OCI-LY3 (cell line): Measurements from ENCODE around the gene SPATA31C1.

ENCODE experiments used
- H2AFZ ChIP-seq: fragments of 200-600, 300-600 bp; shearing (Covaris generic); 2 replicates; pipeline ENCODE4 v1.6.0; 2014; ENCODE audit warnings: antibody characterized with exemption, low read depth, low read length
- H3K27ac ChIP-seq: fragments of 200-600, 300-600 bp; sonication (generic); 2 replicates; pipeline ENCODE4 v1.5.1; 2014; ENCODE audit warnings: mild to moderate bottlenecking, low read length, moderate library complexity, mixed read lengths
- H3K27me3 ChIP-seq: fragments of 200-600, 300-600 bp; sonication (generic); 2 replicates; pipeline ENCODE4 v1.6.1; 2014; ENCODE audit warnings: low read depth, low read length, mixed read lengths
- H3K36me3 ChIP-seq: fragments of 200-600, 300-600 bp; sonication (generic); replicated peaks from 2 replicates; pipeline ENCODE3; 2014; ENCODE audit warnings: low read depth, low read length, mixed read lengths
- H3K4me1 ChIP-seq: fragments of 300-600, 200-600 bp; sonication (generic); 2 replicates; pipeline ENCODE4 v1.6.1; 2014; ENCODE audit warnings: low read length, mixed read lengths
- H3K4me2 ChIP-seq: fragments of 200-600, 300-600 bp; sonication (generic); 2 replicates; pipeline ENCODE4 v1.6.1; 2014; ENCODE audit warnings: low read length, mixed read lengths
- H3K4me3 ChIP-seq: fragments of 300-600, 200-600 bp; sonication (generic); 2 replicates; pipeline ENCODE4 v1.5.1; 2014; ENCODE audit warnings: antibody characterized with exemption, mild to moderate bottlenecking, low read length, moderate library complexity
- H3K79me2 ChIP-seq: fragments of 300-600, 200-600 bp; shearing (Covaris generic); 2 replicates; pipeline ENCODE4 v1.6.1; 2014; ENCODE audit warnings: mild to moderate bottlenecking, low read length, mixed read lengths
- H3K9ac ChIP-seq: fragments of 300-600, 200-600 bp; shearing (Covaris generic); 2 replicates; pipeline ENCODE4 v1.6.0; 2014; ENCODE audit warnings: mild to moderate bottlenecking, low read length, moderate library complexity
- H3K9me3 ChIP-seq: fragments of 200-600, 300-600 bp; shearing (Covaris generic); 2 replicates; pipeline ENCODE4 v1.6.1; 2014; ENCODE audit warnings: low read length, mixed read lengths; ENCODE audit not compliant: insufficient read depth
- H4K20me1 ChIP-seq: fragments of 200-600, 300-600 bp; sonication (generic); 2 replicates; pipeline ENCODE4 v1.6.1; 2016; ENCODE audit warnings: low read length, mixed read lengths; ENCODE audit not compliant: insufficient read depth
- EZH2phosphoT487 ChIP-seq: fragments of 200-600 bp; shearing (Covaris generic); IDR thresholded peaks from 2 replicates; pipeline ENCODE4 v1.6.1; 2018; ENCODE audit warnings: antibody characterized with exemption, mixed run types, low read depth
- TF ChIP-seq, protein P1 (sequence below): fragments of 200-600, 300-600 bp; sonication (generic); IDR thresholded peaks from 2 replicates; pipeline ENCODE4 v1.5.1; 2014; ENCODE audit warnings: antibody characterized with exemption, low read length, low read depth

SPATA31C1 gene

DNA sequence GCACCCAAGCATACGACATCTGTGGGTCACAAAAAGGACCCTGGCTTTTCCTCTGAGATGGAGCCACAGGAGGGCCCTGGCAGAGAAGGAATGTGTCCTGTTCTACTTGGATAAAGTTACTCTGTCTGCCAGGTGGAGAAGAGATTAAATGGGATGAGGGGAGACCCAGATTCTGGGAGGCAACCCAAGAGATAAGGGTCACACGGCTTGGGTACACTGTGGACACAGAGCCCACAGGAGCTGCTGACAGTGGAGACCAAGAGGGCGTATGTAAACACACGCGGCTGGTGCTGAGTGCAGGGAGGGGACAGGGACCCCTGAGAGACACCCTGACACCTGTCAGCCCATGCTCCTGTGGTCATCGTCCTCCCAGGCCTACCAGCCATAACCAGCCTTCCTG is 50.4 kb downstream of the SPATA31C1 start:
- TF ChIP-seq, protein P1, sequence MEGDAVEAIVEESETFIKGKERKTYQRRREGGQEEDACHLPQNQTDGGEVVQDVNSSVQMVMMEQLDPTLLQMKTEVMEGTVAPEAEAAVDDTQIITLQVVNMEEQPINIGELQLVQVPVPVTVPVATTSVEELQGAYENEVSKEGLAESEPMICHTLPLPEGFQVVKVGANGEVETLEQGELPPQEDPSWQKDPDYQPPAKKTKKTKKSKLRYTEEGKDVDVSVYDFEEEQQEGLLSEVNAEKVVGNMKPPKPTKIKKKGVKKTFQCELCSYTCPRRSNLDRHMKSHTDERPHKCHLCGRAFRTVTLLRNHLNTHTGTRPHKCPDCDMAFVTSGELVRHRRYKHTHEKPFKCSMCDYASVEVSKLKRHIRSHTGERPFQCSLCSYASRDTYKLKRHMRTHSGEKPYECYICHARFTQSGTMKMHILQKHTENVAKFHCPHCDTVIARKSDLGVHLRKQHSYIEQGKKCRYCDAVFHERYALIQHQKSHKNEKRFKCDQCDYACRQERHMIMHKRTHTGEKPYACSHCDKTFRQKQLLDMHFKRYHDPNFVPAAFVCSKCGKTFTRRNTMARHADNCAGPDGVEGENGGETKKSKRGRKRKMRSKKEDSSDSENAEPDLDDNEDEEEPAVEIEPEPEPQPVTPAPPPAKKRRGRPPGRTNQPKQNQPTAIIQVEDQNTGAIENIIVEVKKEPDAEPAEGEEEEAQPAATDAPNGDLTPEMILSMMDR = no peak
- TF ChIP-seq EZH2phosphoT487 = no peak

DNA sequence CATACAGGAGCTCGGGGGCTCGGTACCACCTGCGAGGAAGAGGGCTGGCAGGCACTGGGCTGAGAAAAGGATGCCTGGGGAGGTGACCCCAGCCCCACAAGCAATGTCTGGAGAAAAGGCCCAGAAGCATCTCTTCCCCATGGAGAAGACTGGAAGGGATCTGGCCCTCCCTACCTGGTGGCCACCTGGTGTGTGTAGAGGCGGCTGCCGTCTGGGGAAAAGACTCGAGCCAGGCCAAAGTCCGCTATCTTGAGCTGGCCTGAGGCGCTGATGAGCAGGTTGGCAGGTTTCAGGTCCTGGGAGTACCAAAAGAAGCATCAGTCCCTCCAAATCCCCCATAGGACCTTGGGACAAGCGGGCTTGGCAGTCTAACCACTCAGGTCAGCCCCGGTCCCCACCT is 52.8 kb downstream of the SPATA31C1 start:
- Histone ChIP-seq H2AFZ (no peak overlapping the region), H3K36me3 (no peaks in the 10 kb centered on the region), H3K4me2 (no peak overlapping the region), H3K9ac (no peak overlapping the region), H3K4me3 (no peak overlapping the region), H4K20me1 (no peaks in the 10 kb centered on the region), H3K9me3 (no peaks in the 10 kb centered on the region), H3K27ac (no peak overlapping the region), H3K27me3 (no peaks in the 10 kb centered on the region), H3K79me2 (no peaks in the 10 kb centered on the region), H3K4me1 (no peaks in the 10 kb centered on the region)
- TF ChIP-seq, protein P1 = no peak
- no peak for TF ChIP-seq EZH2phosphoT487

More for the DNA sequence above, 50.4 kb downstream of the SPATA31C1 start:
- H3K9me3 ChIP-seq = no peaks in the 10 kb centered on the region
- no peak overlapping the region for H2AFZ ChIP-seq
- no peak overlapping the region for H3K27ac ChIP-seq
- H3K9ac ChIP-seq = no peak overlapping the region
- H3K27me3 ChIP-seq = no peaks in the 10 kb centered on the region
- H4K20me1 ChIP-seq = no peaks in the 10 kb centered on the region
- no peaks in the 10 kb centered on the region for H3K79me2 ChIP-seq
- H3K36me3 ChIP-seq = no peaks in the 10 kb centered on the region
- no peak overlapping the region for H3K4me2 ChIP-seq
- H3K4me1 ChIP-seq = no peaks in the 10 kb centered on the region
- no peak overlapping the region for H3K4me3 ChIP-seq

DNA sequence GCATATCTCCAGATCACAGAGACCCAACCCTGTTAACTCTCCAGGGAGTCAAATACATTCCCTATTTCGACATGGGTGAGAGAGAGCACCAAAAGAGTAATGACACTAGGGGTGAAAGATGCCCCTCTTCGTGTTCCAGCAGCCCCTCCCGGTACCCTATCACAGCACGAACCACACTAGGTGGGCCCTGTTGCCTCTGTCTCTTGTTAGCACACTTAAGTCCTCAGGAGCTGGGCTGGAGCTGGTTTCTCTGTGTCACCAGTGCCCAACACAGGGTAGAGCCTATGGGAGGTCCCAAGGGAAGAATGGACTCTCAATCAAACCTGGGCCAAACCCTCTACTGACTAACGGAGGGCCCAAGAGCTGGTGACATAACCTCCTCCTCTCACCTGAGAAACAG is 55.4 kb downstream of the SPATA31C1 start:
- H3K79me2 ChIP-seq = no peaks in the 10 kb centered on the region
- H3K4me2 ChIP-seq = no peak overlapping the region
- no peak overlapping the region for H3K27ac ChIP-seq
- no peak overlapping the region for H3K4me3 ChIP-seq
- no peak overlapping the region for H3K9ac ChIP-seq
- no peaks in the 10 kb centered on the region for H4K20me1 ChIP-seq
- no peaks in the 10 kb centered on the region for H3K9me3 ChIP-seq
- no peaks in the 10 kb centered on the region for H3K36me3 ChIP-seq
- no peaks in the 10 kb centered on the region for H3K27me3 ChIP-seq
- TF ChIP-seq, protein P1 = no peak
- no peak for TF ChIP-seq EZH2phosphoT487
- no peak overlapping the region for H2AFZ ChIP-seq
- H3K4me1 ChIP-seq = no peaks in the 10 kb centered on the region
